Panc1 (cell line): ENCODE measurements around the gene ANP32E. TPM values are rescaled to one million over a fixed set of nuclear protein-coding genes. Genes with fewer than 3 reads are reported as not detected.
A peak's percentile ranks its signal among the peaks of the same experiment; 100 is the strongest.

Experiments
- ATAC-seq: fragments of 200-7000 bp; cut with Tn5 transposase; 2 replicates; pipeline ENCODE4 v1.9.1; 2020; ENCODE audit warnings: mild to moderate bottlenecking, moderate library complexity
- BruUV-seq: library from RNA; stranded (reverse); fragments of 400-500 nt; replicated peaks from 2 replicates; lab custom pipeline; 2021; lab: Mats Ljungman, UMichigan
- CTCF ChIA-PET: fragments of 300-600 bp; sonication (Branson Sonifier 250); formaldehyde crosslinking; loops from one replicate; lab custom pipeline; 2022; ENCODE audit warnings: antibody characterized with exemption; lab: Charles Lee
- POLR2A ChIA-PET: fragments of 300-600 bp; sonication (Branson Sonifier 250); formaldehyde crosslinking; loops from one replicate; lab custom pipeline; 2022; ENCODE audit warnings: antibody characterized with exemption; lab: Charles Lee
- DNase-seq: peaks from one replicate; pipeline ENCODE4 v3.0.0-alpha.2; 2010; ENCODE audit warnings: low read depth, low spot score
- H3K27ac ChIP-seq: 2 replicates; pipeline ENCODE4 v1.5.1; 2011; ENCODE audit warnings: mild to moderate bottlenecking, low read length, inconsistent platforms
- H3K27me3 ChIP-seq: fragments of 200-500 bp; sonication (Bioruptor generic); 2 replicates; pipeline ENCODE4 v1.6.0; 2014; ENCODE audit warnings: low read length, inconsistent platforms; ENCODE audit not compliant: control insufficient read depth, insufficient read depth
- H3K36me3 ChIP-seq: fragments of 200-500 bp; sonication (Bioruptor generic); 2 replicates; pipeline ENCODE4 v1.5.1; 2014; ENCODE audit warnings: inconsistent platforms, mild to moderate bottlenecking, low read length, moderate library complexity; ENCODE audit not compliant: control insufficient read depth, insufficient read depth
- H3K4me1 ChIP-seq: 2 replicates; pipeline ENCODE4 v1.5.1; 2011; ENCODE audit warnings: inconsistent platforms, mild to moderate bottlenecking, low read length, moderate library complexity; ENCODE audit not compliant: control insufficient read depth, insufficient read depth
- H3K4me3 ChIP-seq, 2 experiments: 2 replicates each; pipeline ENCODE4 v1.5.1; 2011 to 2012; ENCODE audit warnings: low read depth in 2 of 2, low read length in 2 of 2, mild to moderate bottlenecking in 2 of 2, inconsistent platforms in 1 of 2, moderate library complexity in 1 of 2
- H3K9me3 ChIP-seq: fragments of 200-500 bp; sonication (Bioruptor generic); 2 replicates; pipeline ENCODE4 v1.5.1; 2014; ENCODE audit warnings: low read depth, mild to moderate bottlenecking, inconsistent platforms, low read length, moderate library complexity; ENCODE audit not compliant: control insufficient read depth, insufficient read depth
- POLR2AphosphoS5 ChIP-seq: IDR thresholded peaks from 2 replicates; pipeline ENCODE4 v1.6.1; 2012; ENCODE audit warnings: mild to moderate bottlenecking, low read depth, low read length, moderate library complexity
- SIN3A ChIP-seq: IDR thresholded peaks from 2 replicates; pipeline ENCODE4 v1.6.1; 2012; ENCODE audit warnings: low read depth, mild to moderate bottlenecking, low read length, moderate library complexity, borderline replicate concordance; ENCODE audit not compliant: insufficient read depth
- TCF7L2 ChIP-seq: IDR thresholded peaks from 2 replicates; pipeline ENCODE4 v1.6.1; 2011; ENCODE audit warnings: mild to moderate bottlenecking, low read depth, low read length, inconsistent platforms
- in situ Hi-C: cut with HindIII; loops from 2 replicates; pipeline ENCODE4 v1.10.0; 2016; ENCODE audit warnings: low sequenced_read_pairs, low pct_unique_long_range_greater_than_20kb
- intact Hi-C: fragments of 100-400 bp; cut with micrococcal nuclease; formaldehyde crosslinking; loops from one replicate; pipeline ENCODE4 v1.10.0; 2022; ENCODE audit not compliant: unreplicated experiment
- total RNA-seq: library from RNA; stranded (reverse); gene quantifications from one replicate; pipeline ENCODE4 v1.2.1, GENCODE V29; 2021; ENCODE audit not compliant: unreplicated experiment
- TF ChIP-seq, protein P1 (sequence below), 2 experiments: IDR thresholded peaks; 2 replicates each; pipeline ENCODE4 v1.6.1; 2011 to 2012; ENCODE audit warnings: low read depth in 2 of 2, control low read depth in 1 of 2, low read length in 1 of 2, mild to moderate bottlenecking in 1 of 2, moderate library complexity in 1 of 2; ENCODE audit not compliant: insufficient read depth in 1 of 2
- TF ChIP-seq, protein P2 (sequence below): fragments of 450-650 bp; IDR thresholded peaks from 2 replicates; pipeline ENCODE4 v1.5.1; 2017; ENCODE audit warnings: mild to moderate bottlenecking

ANP32E gene
- total RNA-seq, 1 experiment from 2014 or later, result 66.2 TPM

DNA sequence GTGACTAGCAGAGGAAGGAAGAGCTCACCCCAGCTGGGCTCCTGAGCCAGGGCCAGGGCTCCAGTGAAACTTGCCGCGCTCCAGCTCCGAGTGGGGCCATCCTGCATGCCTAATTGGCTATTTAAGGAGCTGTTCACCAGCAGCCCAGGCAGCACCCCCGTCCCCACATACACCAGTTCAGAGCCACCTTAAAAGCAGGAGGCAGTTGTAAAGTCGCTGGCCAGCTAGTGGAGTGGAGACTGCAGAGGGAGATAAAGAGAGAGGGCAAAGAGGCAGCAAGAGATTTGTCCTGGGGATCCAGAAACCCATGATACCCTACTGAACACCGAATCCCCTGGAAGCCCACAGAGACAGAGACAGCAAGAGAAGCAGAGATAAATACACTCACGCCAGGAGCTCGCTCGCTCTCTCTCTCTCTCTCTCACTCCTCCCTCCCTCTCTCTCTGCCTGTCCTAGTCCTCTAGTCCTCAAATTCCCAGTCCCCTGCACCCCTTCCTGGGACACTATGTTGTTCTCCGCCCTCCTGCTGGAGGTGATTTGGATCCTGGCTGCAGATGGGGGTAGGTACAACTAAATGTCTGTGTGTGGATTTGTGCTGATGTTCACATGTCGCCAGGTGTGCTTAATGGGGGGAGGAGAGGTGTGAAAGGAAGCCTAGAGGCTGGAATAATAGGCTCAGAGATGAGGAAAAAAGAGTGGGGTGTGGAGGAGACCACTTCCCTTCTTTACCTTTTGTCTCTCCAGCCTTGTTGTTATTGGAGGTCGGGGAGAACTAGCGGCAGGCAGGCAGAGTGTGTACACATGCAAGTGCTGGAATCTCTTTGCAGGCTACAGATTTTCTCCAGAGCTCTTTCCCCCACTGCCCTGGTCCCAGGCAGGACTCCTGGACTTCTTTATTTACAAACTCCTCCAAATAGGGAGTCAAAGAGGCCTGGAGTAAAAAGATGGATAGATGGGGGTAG, 22.0 kb upstream of the ANP32E start, which contains the start of gene CA14:
TSS of gene CA14 (plus strand) at position 151 of the 962 bp plus-strand sequence. CDS start at position 506, 355 bp downstream.
- POLR2A ChIA-PET, result no interaction called here
- intact Hi-C loops, result no loop called here
- CTCF ChIA-PET, result interaction anchor here (0.9 to 1.8 kb wide), 2 partner anchors 11 to 23 kb away, joined by 3 to 4 read pairs; partner anchors contain the start of gene APH1A

DNA sequence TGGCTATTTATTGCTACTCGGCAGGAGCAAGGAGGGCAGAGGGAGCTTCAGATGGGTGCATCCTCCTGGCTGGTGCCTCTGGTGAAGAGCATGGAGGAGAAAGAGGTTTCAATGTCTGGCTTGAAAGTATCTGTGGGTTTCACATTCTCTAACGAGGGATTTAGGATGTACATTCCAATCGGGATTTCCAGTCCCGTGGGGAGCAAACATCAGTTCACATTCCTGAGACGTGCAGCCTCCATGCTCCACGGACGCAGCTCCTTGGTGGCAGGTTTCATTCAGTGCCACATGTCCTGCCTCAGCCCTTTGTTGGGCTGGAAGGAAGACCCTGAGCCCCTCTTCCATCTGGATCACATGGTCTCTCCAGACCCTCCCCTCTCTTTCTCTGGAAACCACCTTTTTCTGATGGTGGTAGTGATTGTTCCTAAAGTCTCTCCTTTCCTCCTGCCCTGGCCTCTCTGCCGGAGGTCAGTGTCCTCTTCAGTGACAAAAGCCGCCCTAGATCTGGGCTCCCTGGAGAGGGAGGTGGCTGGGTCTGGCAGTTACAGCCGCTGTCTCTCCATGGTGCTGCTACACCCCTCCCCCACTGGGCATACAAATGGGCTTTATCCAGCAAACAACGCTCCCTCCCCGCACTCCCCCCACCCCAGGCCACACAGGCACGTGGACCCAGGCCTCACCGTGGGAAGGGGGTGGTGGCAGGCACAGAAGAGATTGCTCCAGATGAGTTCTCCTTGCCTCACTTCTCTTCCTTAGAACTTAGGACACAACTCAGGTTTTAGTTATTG, 20.8 kb upstream of the ANP32E start:
- ChIA-PET CTCF (interaction anchor here (0.6 to 2.0 kb wide), 5 partner anchors 12 to 750 kb away, joined by 3 to 14 read pairs (median 4); partner anchors contain the start of genes APH1A and MINDY1), POLR2A (interaction anchor here (0.6 kb wide), 1 partner anchor 10 kb away, joined by 5 read pairs; no protein-coding TSS in a partner anchor)
- Histone ChIP-seq H3K9me3 (no peaks in the 10 kb centered on the region), H3K27ac (no peak overlapping the region; the same call in 1 of the 2 replicates), H3K36me3 (no peaks in the 10 kb centered on the region), H3K4me1 (peaks cover 17% of the 10 kb centered on the region), H3K27me3 (no peaks in the 10 kb centered on the region), H3K4me3 (peak overlapping the region in 1 of 2 experiments; percentile 69; a peak in 2 of 4 replicates)
- TF ChIP-seq, protein P1, sequence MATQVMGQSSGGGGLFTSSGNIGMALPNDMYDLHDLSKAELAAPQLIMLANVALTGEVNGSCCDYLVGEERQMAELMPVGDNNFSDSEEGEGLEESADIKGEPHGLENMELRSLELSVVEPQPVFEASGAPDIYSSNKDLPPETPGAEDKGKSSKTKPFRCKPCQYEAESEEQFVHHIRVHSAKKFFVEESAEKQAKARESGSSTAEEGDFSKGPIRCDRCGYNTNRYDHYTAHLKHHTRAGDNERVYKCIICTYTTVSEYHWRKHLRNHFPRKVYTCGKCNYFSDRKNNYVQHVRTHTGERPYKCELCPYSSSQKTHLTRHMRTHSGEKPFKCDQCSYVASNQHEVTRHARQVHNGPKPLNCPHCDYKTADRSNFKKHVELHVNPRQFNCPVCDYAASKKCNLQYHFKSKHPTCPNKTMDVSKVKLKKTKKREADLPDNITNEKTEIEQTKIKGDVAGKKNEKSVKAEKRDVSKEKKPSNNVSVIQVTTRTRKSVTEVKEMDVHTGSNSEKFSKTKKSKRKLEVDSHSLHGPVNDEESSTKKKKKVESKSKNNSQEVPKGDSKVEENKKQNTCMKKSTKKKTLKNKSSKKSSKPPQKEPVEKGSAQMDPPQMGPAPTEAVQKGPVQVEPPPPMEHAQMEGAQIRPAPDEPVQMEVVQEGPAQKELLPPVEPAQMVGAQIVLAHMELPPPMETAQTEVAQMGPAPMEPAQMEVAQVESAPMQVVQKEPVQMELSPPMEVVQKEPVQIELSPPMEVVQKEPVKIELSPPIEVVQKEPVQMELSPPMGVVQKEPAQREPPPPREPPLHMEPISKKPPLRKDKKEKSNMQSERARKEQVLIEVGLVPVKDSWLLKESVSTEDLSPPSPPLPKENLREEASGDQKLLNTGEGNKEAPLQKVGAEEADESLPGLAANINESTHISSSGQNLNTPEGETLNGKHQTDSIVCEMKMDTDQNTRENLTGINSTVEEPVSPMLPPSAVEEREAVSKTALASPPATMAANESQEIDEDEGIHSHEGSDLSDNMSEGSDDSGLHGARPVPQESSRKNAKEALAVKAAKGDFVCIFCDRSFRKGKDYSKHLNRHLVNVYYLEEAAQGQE (IDR thresholded peaks at IDR 0.05; ENCODE audit: insufficient read depth in 1 of 2, low read depth in 2 of 2, low read length in 1 of 2), result no peak
- no peak for TF ChIP-seq POLR2AphosphoS5
- TF ChIP-seq SIN3A, result no peak
- TF ChIP-seq, protein P2, sequence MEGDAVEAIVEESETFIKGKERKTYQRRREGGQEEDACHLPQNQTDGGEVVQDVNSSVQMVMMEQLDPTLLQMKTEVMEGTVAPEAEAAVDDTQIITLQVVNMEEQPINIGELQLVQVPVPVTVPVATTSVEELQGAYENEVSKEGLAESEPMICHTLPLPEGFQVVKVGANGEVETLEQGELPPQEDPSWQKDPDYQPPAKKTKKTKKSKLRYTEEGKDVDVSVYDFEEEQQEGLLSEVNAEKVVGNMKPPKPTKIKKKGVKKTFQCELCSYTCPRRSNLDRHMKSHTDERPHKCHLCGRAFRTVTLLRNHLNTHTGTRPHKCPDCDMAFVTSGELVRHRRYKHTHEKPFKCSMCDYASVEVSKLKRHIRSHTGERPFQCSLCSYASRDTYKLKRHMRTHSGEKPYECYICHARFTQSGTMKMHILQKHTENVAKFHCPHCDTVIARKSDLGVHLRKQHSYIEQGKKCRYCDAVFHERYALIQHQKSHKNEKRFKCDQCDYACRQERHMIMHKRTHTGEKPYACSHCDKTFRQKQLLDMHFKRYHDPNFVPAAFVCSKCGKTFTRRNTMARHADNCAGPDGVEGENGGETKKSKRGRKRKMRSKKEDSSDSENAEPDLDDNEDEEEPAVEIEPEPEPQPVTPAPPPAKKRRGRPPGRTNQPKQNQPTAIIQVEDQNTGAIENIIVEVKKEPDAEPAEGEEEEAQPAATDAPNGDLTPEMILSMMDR, result no peak
- no peak for TF ChIP-seq TCF7L2
- intact Hi-C loops (no loop called here), in situ Hi-C loops (no loop called here)
- no peak for DNase-seq
- BruUV-seq, result no TSS peak
- peak; percentile 5; the same call in 1 of the 2 replicates for ATAC-seq

More for the DNA sequence above, 22.0 kb upstream of the ANP32E start, which contains the start of gene CA14:
- Histone ChIP-seq H3K9me3 (no peaks in the 10 kb centered on the region), H3K4me3 (no peak within 1 kb of the TSS; a peak in 1 of 4 replicates), H3K4me1 (peaks cover 17% of the 10 kb centered on the region), H3K36me3 (no peaks in the 10 kb centered on the region), H3K27ac (no peak within 1 kb of the TSS; the same call in 1 of the 2 replicates), H3K27me3 (no peaks in the 10 kb centered on the region)
- BruUV-seq, result no TSS peak
- no peak for ATAC-seq
- in situ Hi-C loops, result no loop called here
- DNase-seq, result no peak
- TF ChIP-seq, protein P1 (IDR thresholded peaks at IDR 0.05; ENCODE audit: insufficient read depth in 1 of 2, low read depth in 2 of 2, low read length in 1 of 2), result no peak
- TF ChIP-seq SIN3A (no peak), TCF7L2 (no peak), POLR2AphosphoS5 (no peak)
- TF ChIP-seq, protein P2, result no peak
